ENCODE results near the gene HELT. TPM values are rescaled to one million over a fixed set of nuclear protein-coding genes. Genes with fewer than 3 reads are reported as not detected.
"Not testable (repeated sequence)": the region's sequence is repeated elsewhere in the genome, so short reads cannot be mapped to it uniquely, and the experiment has no call there.

Gene HELT
- total RNA-seq, 1 donor from 2014 or later: 0.49 TPM

- DNase-seq (no peak), ATAC-seq (no peak)
- peaks cover 3% of the 10 kb centered on the region for H3K4me1 ChIP-seq
- intact Hi-C loops (cut with DNase I): no loop called here
- H3K27me3 ChIP-seq: no peaks in the 10 kb centered on the region
- TF ChIP-seq CTCF (IDR thresholded peaks at IDR 0.05): no peak
- H3K27ac ChIP-seq: no peak overlapping the region
- no peaks in the 10 kb centered on the region for H3K9me3 ChIP-seq
- no peak overlapping the region for H3K4me3 ChIP-seq
- H3K36me3 ChIP-seq: no peaks in the 10 kb centered on the region
Measured at GRCh38 chr4:184988611-184989010, 29.7 kb upstream of the HELT start.

- intact Hi-C loops (cut with DNase I); DNase-seq; H3K4me3 ChIP-seq; ATAC-seq; H3K27me3 ChIP-seq; H3K4me1 ChIP-seq; H3K9me3 ChIP-seq; H3K36me3 ChIP-seq; H3K27ac ChIP-seq: not testable (repeated sequence)
Measured at GRCh38 chr4:184989283-184989682, 29.0 kb upstream of the HELT start.

GRCh38 chr4:184990131-184990530 is 28.2 kb upstream of the HELT start:
- H3K4me3 ChIP-seq; ATAC-seq; DNase-seq; H3K9me3 ChIP-seq; intact Hi-C loops (cut with DNase I); H3K27ac ChIP-seq; H3K27me3 ChIP-seq; H3K36me3 ChIP-seq; H3K4me1 ChIP-seq: not testable (repeated sequence)

- no peaks in the 10 kb centered on the region for H3K36me3 ChIP-seq
- no peak for TF ChIP-seq CTCF (IDR thresholded peaks at IDR 0.05)
- H3K27ac ChIP-seq: no peak overlapping the region
- intact Hi-C loops (cut with DNase I): no loop called here
- DNase-seq (no peak), ATAC-seq (no peak)
- H3K4me3 ChIP-seq: no peak overlapping the region
- H3K27me3 ChIP-seq: no peaks in the 10 kb centered on the region
- no peaks in the 10 kb centered on the region for H3K4me1 ChIP-seq
- no peaks in the 10 kb centered on the region for H3K9me3 ChIP-seq
Measured at GRCh38 chr4:184991860-184992259, 26.4 kb upstream of the HELT start.

GRCh38 chr4:184992422-184992821 is 25.9 kb upstream of the HELT start:
- no peak for TF ChIP-seq CTCF (IDR thresholded peaks at IDR 0.05)
- Histone ChIP-seq H3K4me1 (no peaks in the 10 kb centered on the region), H3K27me3 (no peaks in the 10 kb centered on the region), H3K9me3 (no peaks in the 10 kb centered on the region), H3K36me3 (no peaks in the 10 kb centered on the region), H3K4me3 (no peak overlapping the region), H3K27ac (no peak overlapping the region)
- intact Hi-C loops (cut with DNase I): no loop called here
- ATAC-seq (no peak), DNase-seq (no peak)

GRCh38 chr4:184993247-184993646 is 25.0 kb upstream of the HELT start:
- DNase-seq: no peak
- Histone ChIP-seq H3K9me3 (no peaks in the 10 kb centered on the region), H3K4me1 (no peaks in the 10 kb centered on the region), H3K4me3 (no peak overlapping the region), H3K27ac (no peak overlapping the region), H3K27me3 (no peaks in the 10 kb centered on the region), H3K36me3 (no peaks in the 10 kb centered on the region)
- TF ChIP-seq CTCF (IDR thresholded peaks at IDR 0.05): no peak
- ATAC-seq: no peak
- intact Hi-C loops (cut with DNase I): no loop called here

GRCh38 chr4:184994010-184994622 is 24.2 kb upstream of the HELT start:
- H3K36me3 ChIP-seq: no peaks in the 10 kb centered on the region

More at GRCh38 chr4:184994010-184994622, 24.2 kb upstream of the HELT start:
- Histone ChIP-seq H3K27ac (no peak overlapping the region), H3K27me3 (no peaks in the 10 kb centered on the region), H3K9me3 (no peaks in the 10 kb centered on the region), H3K4me1 (no peaks in the 10 kb centered on the region), H3K4me3 (no peak overlapping the region)
- ATAC-seq (peak; percentile 63), DNase-seq (no peak)
- intact Hi-C loops (cut with DNase I): no loop called here
- TF ChIP-seq CTCF (IDR thresholded peaks at IDR 0.05): no peak
